Neural crest cell (in vitro differentiated cells): ENCODE data around the gene UBLCP1. TPM values are rescaled to one million over a fixed set of nuclear protein-coding genes. Genes with fewer than 3 reads are reported as not detected.
A peak's percentile ranks its signal among the peaks of the same experiment; 100 is the strongest.
"Not testable (repeated sequence)": the region's sequence is repeated elsewhere in the genome, so short reads cannot be mapped to it uniquely, and the experiment has no call there.

ENCODE experiments used
- DNase-seq: peaks from one replicate; pipeline ENCODE4 v3.0.0; 2021; ENCODE audit warnings: low read depth, mixed read lengths, low spot score
- H3K27ac Mint-ChIP-seq: one replicate; pipeline ENCODE4 v1.8.0; 2021; ENCODE audit warnings: mild to moderate bottlenecking, mixed read lengths; ENCODE audit not compliant: unreplicated experiment
- H3K27me3 Mint-ChIP-seq: 2 replicates; pipeline ENCODE4 v1.8.0; 2021; ENCODE audit warnings: low read depth, mild to moderate bottlenecking, mixed read lengths
- H3K36me3 Mint-ChIP-seq: 2 replicates; pipeline ENCODE4 v1.8.0; 2021; ENCODE audit warnings: low read depth, mild to moderate bottlenecking, mixed read lengths
- H3K4me1 Mint-ChIP-seq: 2 replicates; pipeline ENCODE4 v1.8.0; 2021; ENCODE audit warnings: mixed read lengths
- H3K4me3 Mint-ChIP-seq: one replicate; pipeline ENCODE4 v1.8.0; 2021; ENCODE audit warnings: mild to moderate bottlenecking, mixed read lengths
- H3K9me3 Mint-ChIP-seq: 2 replicates; pipeline ENCODE4 v1.8.0; 2021; ENCODE audit warnings: mixed read lengths
- total RNA-seq: library from RNA; stranded (reverse); gene quantifications from 2 replicates; pipeline ENCODE4 v1.2.1, GENCODE V29; 2021
- TF ChIP-seq, protein P1 (sequence below): fragments of 200-600 bp; sonication (generic); conservative IDR thresholded peaks from 2 replicates; pipeline ENCODE4 v1.5.0; 2021; ENCODE audit warnings: antibody characterized with exemption, mild to moderate bottlenecking

The UBLCP1 gene
- total RNA-seq, 1 donor from 2014 or later, result 36.9 TPM

GRCh38 chr5:159257629-159258283 lies 5.3 kb upstream of the UBLCP1 start:
- no peak overlapping the region for H3K4me3 Mint-ChIP-seq
- peaks cover 9% of the 10 kb centered on the region for H3K4me1 Mint-ChIP-seq
- peaks cover 6% of the 10 kb centered on the region for H3K9me3 Mint-ChIP-seq
- H3K27ac Mint-ChIP-seq, result no peak overlapping the region
- no peak for DNase-seq
- peaks cover 4% of the 10 kb centered on the region for H3K36me3 Mint-ChIP-seq
- H3K27me3 Mint-ChIP-seq, result peaks cover 73% of the 10 kb centered on the region
- TF ChIP-seq, protein P1, sequence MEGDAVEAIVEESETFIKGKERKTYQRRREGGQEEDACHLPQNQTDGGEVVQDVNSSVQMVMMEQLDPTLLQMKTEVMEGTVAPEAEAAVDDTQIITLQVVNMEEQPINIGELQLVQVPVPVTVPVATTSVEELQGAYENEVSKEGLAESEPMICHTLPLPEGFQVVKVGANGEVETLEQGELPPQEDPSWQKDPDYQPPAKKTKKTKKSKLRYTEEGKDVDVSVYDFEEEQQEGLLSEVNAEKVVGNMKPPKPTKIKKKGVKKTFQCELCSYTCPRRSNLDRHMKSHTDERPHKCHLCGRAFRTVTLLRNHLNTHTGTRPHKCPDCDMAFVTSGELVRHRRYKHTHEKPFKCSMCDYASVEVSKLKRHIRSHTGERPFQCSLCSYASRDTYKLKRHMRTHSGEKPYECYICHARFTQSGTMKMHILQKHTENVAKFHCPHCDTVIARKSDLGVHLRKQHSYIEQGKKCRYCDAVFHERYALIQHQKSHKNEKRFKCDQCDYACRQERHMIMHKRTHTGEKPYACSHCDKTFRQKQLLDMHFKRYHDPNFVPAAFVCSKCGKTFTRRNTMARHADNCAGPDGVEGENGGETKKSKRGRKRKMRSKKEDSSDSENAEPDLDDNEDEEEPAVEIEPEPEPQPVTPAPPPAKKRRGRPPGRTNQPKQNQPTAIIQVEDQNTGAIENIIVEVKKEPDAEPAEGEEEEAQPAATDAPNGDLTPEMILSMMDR, result peak; percentile 41

- no peak overlapping the region for H3K27ac Mint-ChIP-seq
- H3K27me3 Mint-ChIP-seq, result peaks cover 69% of the 10 kb centered on the region
- peaks cover 12% of the 10 kb centered on the region for H3K4me1 Mint-ChIP-seq
- peaks cover 4% of the 10 kb centered on the region for H3K36me3 Mint-ChIP-seq
- peak overlapping the region; percentile 13 for H3K4me3 Mint-ChIP-seq
- peaks cover 6% of the 10 kb centered on the region for H3K9me3 Mint-ChIP-seq
- DNase-seq, result no peak
- TF ChIP-seq, protein P1, result no peak
Observed at GRCh38 chr5:159258361-159258760, 4.7 kb upstream of the UBLCP1 start.

GRCh38 chr5:159260212-159260611 lies 2.9 kb upstream of the UBLCP1 start:
- H3K27ac Mint-ChIP-seq, H3K9me3 Mint-ChIP-seq, DNase-seq, H3K36me3 Mint-ChIP-seq: not testable (repeated sequence)
- Mint-ChIP-seq H3K27me3 (peaks cover 59% of the 10 kb centered on the region), H3K4me1 (peaks cover 21% of the 10 kb centered on the region), H3K4me3 (peak overlapping the region; percentile 64)

DNA sequence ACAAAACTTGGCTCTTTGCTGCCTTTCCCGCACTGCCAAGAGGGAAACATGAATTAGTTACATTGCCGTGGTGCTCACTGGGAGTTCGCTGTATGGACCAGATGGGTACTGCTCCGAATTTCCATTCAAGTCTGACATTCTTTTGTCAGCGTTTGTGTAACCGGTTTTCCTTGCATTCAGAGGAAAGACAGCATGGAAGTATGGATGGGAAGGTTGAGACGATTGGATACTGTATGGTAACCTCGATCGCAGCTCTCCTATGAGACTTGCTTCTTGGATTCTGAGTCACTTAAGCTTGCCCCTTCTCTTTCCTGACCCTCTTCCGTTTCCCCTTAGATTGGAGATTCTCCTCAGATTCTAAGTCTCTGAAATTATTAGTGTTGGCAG lies 625 bp upstream of the UBLCP1 start:
- H3K4me1 Mint-ChIP-seq, result peaks cover 21% of the 10 kb centered on the region
- H3K27ac Mint-ChIP-seq, result peak overlapping the region; percentile 99
- H3K27me3 Mint-ChIP-seq, result peaks cover 37% of the 10 kb centered on the region
- H3K36me3 Mint-ChIP-seq, result peaks cover 21% of the 10 kb centered on the region
- peak overlapping the region; percentile 92 for H3K4me3 Mint-ChIP-seq
- H3K9me3 Mint-ChIP-seq, result peaks cover 6% of the 10 kb centered on the region
- TF ChIP-seq, protein P1, result no peak
- no peak for DNase-seq

GRCh38 chr5:159263569-159263905 lies 447 bp downstream of the UBLCP1 start:
- Mint-ChIP-seq H3K27ac (peak overlapping the region; percentile 76), H3K36me3 (peaks cover 26% of the 10 kb centered on the region), H3K4me3 (peak overlapping the region; percentile 92), H3K4me1 (peaks cover 21% of the 10 kb centered on the region), H3K9me3 (peaks cover 6% of the 10 kb centered on the region), H3K27me3 (peaks cover 27% of the 10 kb centered on the region)
- DNase-seq, result no peak
- TF ChIP-seq, protein P1, result no peak

- H3K9me3 Mint-ChIP-seq, H3K27ac Mint-ChIP-seq, DNase-seq, H3K27me3 Mint-ChIP-seq: not testable (repeated sequence)
- peaks cover 25% of the 10 kb centered on the region for H3K36me3 Mint-ChIP-seq
- peaks cover 21% of the 10 kb centered on the region for H3K4me1 Mint-ChIP-seq
- H3K4me3 Mint-ChIP-seq, result peak overlapping the region; percentile 12
Observed at GRCh38 chr5:159266764-159267163, 3.7 kb downstream of the UBLCP1 start.
